Measurements from ENCODE around the gene RIMBP2.

Gene RIMBP2

GRCh38 chr12:130655881-130656280, 60.2 kb downstream of the RIMBP2 start:
- H4K8ac ChIP-seq (ENCODE audit: low read depth, low read length): no peak overlapping the region
- peak overlapping the region; percentile 66 for H2AK5ac ChIP-seq (ENCODE audit: low read depth, low read length)
- H3K9ac ChIP-seq (ENCODE audit: low read depth, low read length, poor library complexity): no peak overlapping the region
- H3K4ac ChIP-seq (ENCODE audit: low read length): no peak overlapping the region
- H2BK15ac ChIP-seq (ENCODE audit: low read length): no peak overlapping the region
- no peak overlapping the region for H3K14ac ChIP-seq (ENCODE audit: low read length)
- H2BK5ac ChIP-seq (ENCODE audit: low read length): no peak overlapping the region
- peaks cover 0 to 12% of the 10 kb centered on the region in 2 donors for H3K4me1 ChIP-seq (ENCODE audit: control insufficient read depth in 2 of 2, insufficient read depth in 1 of 2, low read depth in 1 of 2, low read length in 2 of 2)
- H3K4me3 ChIP-seq (ENCODE audit: low read length in 2 of 2): no peak overlapping the region
- no peak overlapping the region for H3K27ac ChIP-seq (replicated peaks; ENCODE audit: low read length)
- no peaks in the 10 kb centered on the region for H3K36me3 ChIP-seq (replicated peaks in 1 of 2; ENCODE audit: control insufficient read depth in 2 of 2, insufficient read depth in 2 of 2, low read length in 2 of 2)
- peak overlapping the region; percentile 42 for H4K91ac ChIP-seq (ENCODE audit: low read depth, low read length, poor library complexity)
- no peaks in the 10 kb centered on the region for H3K9me3 ChIP-seq (replicated peaks in 1 of 2; ENCODE audit: control insufficient read depth in 2 of 2, insufficient read depth in 1 of 2, low read depth in 1 of 2, low read length in 2 of 2)
- H2BK12ac ChIP-seq (ENCODE audit: low read length): no peak overlapping the region
- H2BK120ac ChIP-seq (ENCODE audit: low read depth, low read length): no peak overlapping the region
- DNase-seq (ENCODE audit: low spot score): no peak
- no peak overlapping the region for H3K23ac ChIP-seq (ENCODE audit: low read depth, low read length, poor library complexity)
- no peak overlapping the region for H2AFZ ChIP-seq (ENCODE audit: low read length)
- no peaks in the 10 kb centered on the region for H3K27me3 ChIP-seq (ENCODE audit: control insufficient read depth in 3 of 3, insufficient read depth in 3 of 3, low read depth in 1 of 3, low read length in 3 of 3)
- WGBS, 2 donors (ENCODE audit: extremely low coverage in 2 of 2, insufficient read length in 2 of 2, insufficient replicate concordance in 1 of 2): no CpG with 5 or more reads among the region's 9 CpGs
- no peak overlapping the region for H3K4me2 ChIP-seq (ENCODE audit: insufficient read depth, low read length, poor library complexity, severe bottlenecking)
- no peaks in the 10 kb centered on the region for H3K79me1 ChIP-seq (ENCODE audit: low read depth, low read length)
- H3K18ac ChIP-seq (ENCODE audit: low read length): peak overlapping the region; percentile 4

DNA sequence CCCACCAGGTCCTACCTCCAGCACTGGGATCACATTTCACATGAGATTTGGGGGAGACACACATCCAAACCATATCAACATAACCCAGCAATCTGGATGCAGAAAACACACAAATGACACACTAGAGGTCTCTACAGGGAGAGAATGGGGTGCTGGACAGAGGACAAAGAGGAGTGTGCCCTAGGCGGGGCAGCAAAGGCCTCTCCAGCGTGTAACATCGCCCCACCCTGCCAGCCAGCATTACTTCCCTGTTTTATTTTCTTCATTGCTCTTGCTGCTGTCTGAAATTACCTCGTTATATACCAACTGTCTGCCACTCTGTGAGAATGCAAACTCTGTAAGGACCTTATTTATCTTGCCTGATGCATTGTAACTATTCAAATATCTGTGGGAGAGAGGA, 61.1 kb downstream of the RIMBP2 start:
- Histone ChIP-seq H4K91ac (ENCODE audit: low read depth, low read length, poor library complexity) (no peak overlapping the region), H2BK5ac (ENCODE audit: low read length) (no peak overlapping the region), H3K36me3 (replicated peaks in 1 of 2; ENCODE audit: control insufficient read depth in 2 of 2, insufficient read depth in 2 of 2, low read length in 2 of 2) (no peaks in the 10 kb centered on the region), H3K79me1 (ENCODE audit: low read depth, low read length) (no peaks in the 10 kb centered on the region), H3K4ac (ENCODE audit: low read length) (no peak overlapping the region), H2AK5ac (ENCODE audit: low read depth, low read length) (no peak overlapping the region), H2BK120ac (ENCODE audit: low read depth, low read length) (no peak overlapping the region), H4K8ac (ENCODE audit: low read depth, low read length) (no peak overlapping the region), H3K14ac (ENCODE audit: low read length) (no peak overlapping the region), H2BK15ac (ENCODE audit: low read length) (no peak overlapping the region), H3K27me3 (ENCODE audit: control insufficient read depth in 3 of 3, insufficient read depth in 3 of 3, low read depth in 1 of 3, low read length in 3 of 3) (peaks cover 0 to 4% (median 0%) of the 10 kb centered on the region in 3 experiments), H3K27ac (replicated peaks; ENCODE audit: low read length) (no peak overlapping the region), H2BK12ac (ENCODE audit: low read length) (no peak overlapping the region), H3K18ac (ENCODE audit: low read length) (no peak overlapping the region), H3K4me2 (ENCODE audit: insufficient read depth, low read length, poor library complexity, severe bottlenecking) (no peak overlapping the region), H3K4me3 (ENCODE audit: low read length in 2 of 2) (no peak overlapping the region), H3K9ac (ENCODE audit: low read depth, low read length, poor library complexity) (no peak overlapping the region), H2AFZ (ENCODE audit: low read length) (no peak overlapping the region), H3K23ac (ENCODE audit: low read depth, low read length, poor library complexity) (no peak overlapping the region), H3K4me1 (ENCODE audit: control insufficient read depth in 2 of 2, insufficient read depth in 1 of 2, low read depth in 1 of 2, low read length in 2 of 2) (peaks cover 0 to 15% of the 10 kb centered on the region in 2 donors), H3K9me3 (replicated peaks in 1 of 2; ENCODE audit: control insufficient read depth in 2 of 2, insufficient read depth in 1 of 2, low read depth in 1 of 2, low read length in 2 of 2) (no peaks in the 10 kb centered on the region)
- no peak for DNase-seq (ENCODE audit: low spot score)
- no CpG with 5 or more reads among the region's 4 CpGs for WGBS, 2 donors (ENCODE audit: extremely low coverage in 2 of 2, insufficient read length in 2 of 2, insufficient replicate concordance in 1 of 2)

DNA sequence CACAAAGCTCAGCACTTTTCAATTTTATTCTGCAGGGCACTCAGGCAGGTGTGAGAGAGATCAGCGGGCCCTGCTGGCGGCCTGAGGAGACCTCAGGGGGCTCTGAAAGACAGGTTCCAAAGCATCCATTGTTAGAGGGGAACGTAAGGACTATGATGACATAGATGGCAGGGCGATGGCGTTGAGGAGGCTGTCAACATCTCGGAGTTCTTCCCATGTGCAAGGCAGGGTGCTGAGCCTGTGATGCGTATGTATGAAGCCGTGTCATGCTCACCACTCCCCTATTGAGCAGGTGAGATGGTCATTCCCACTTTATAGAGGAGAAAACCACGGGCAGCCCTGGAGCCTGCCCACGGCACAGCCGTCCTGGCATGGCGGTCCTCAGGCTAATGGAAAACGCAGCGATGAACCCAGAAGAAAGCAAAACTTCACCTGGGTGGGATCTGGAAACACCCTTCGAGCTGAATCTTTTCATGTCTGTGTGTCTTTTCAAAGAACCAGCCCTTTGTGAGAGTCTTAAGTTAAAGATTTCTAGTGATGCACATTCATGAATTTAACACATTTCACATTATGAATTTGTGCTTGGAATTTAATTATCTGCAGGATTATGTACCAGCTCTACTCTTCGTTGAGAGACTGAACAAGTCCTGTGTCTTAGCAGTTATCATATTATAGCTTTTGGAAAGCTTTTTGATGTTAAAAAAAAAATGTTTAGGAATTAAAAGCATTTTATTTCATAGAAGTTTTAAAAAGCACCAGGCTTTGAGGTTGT, 64.7 kb downstream of the RIMBP2 start:
- Histone ChIP-seq H3K4me1 (ENCODE audit: control insufficient read depth in 2 of 2, insufficient read depth in 1 of 2, low read depth in 1 of 2, low read length in 2 of 2) (peaks cover 0 to 10% of the 10 kb centered on the region in 2 donors), H3K27ac (replicated peaks; ENCODE audit: low read length) (no peak overlapping the region), H2BK15ac (ENCODE audit: low read length) (no peak overlapping the region), H2BK120ac (ENCODE audit: low read depth, low read length) (no peak overlapping the region), H3K4ac (ENCODE audit: low read length) (no peak overlapping the region), H3K79me1 (ENCODE audit: low read depth, low read length) (no peaks in the 10 kb centered on the region), H3K9ac (ENCODE audit: low read depth, low read length, poor library complexity) (no peak overlapping the region), H3K18ac (ENCODE audit: low read length) (peak overlapping the region; percentile 32), H3K23ac (ENCODE audit: low read depth, low read length, poor library complexity) (no peak overlapping the region), H4K91ac (ENCODE audit: low read depth, low read length, poor library complexity) (no peak overlapping the region), H3K36me3 (replicated peaks in 1 of 2; ENCODE audit: control insufficient read depth in 2 of 2, insufficient read depth in 2 of 2, low read length in 2 of 2) (no peaks in the 10 kb centered on the region), H3K4me3 (ENCODE audit: low read length in 2 of 2) (no peak overlapping the region), H3K9me3 (replicated peaks in 1 of 2; ENCODE audit: control insufficient read depth in 2 of 2, insufficient read depth in 1 of 2, low read depth in 1 of 2, low read length in 2 of 2) (peaks cover 0 to 2% of the 10 kb centered on the region in 2 donors), H4K8ac (ENCODE audit: low read depth, low read length) (no peak overlapping the region), H3K14ac (ENCODE audit: low read length) (peak overlapping the region; percentile 1), H2AK5ac (ENCODE audit: low read depth, low read length) (no peak overlapping the region), H3K27me3 (ENCODE audit: control insufficient read depth in 3 of 3, insufficient read depth in 3 of 3, low read depth in 1 of 3, low read length in 3 of 3) (peaks cover 0 to 4% (median 0%) of the 10 kb centered on the region in 3 experiments), H2BK5ac (ENCODE audit: low read length) (no peak overlapping the region), H2BK12ac (ENCODE audit: low read length) (no peak overlapping the region), H2AFZ (ENCODE audit: low read length) (no peak overlapping the region), H3K4me2 (ENCODE audit: insufficient read depth, low read length, poor library complexity, severe bottlenecking) (no peak overlapping the region)
- no peak for DNase-seq (ENCODE audit: low spot score)
- no CpG with 5 or more reads among the region's 16 CpGs for WGBS, 2 donors (ENCODE audit: extremely low coverage in 2 of 2, insufficient read length in 2 of 2, insufficient replicate concordance in 1 of 2)

GRCh38 chr12:130650131-130650530, 66.0 kb downstream of the RIMBP2 start:
- H3K9ac ChIP-seq (ENCODE audit: low read depth, low read length, poor library complexity): no peak overlapping the region
- H3K27ac ChIP-seq (replicated peaks; ENCODE audit: low read length): no peak overlapping the region
- H3K9me3 ChIP-seq (replicated peaks in 1 of 2; ENCODE audit: control insufficient read depth in 2 of 2, insufficient read depth in 1 of 2, low read depth in 1 of 2, low read length in 2 of 2): peaks cover 0 to 2% of the 10 kb centered on the region in 2 donors
- no peaks in the 10 kb centered on the region for H3K79me1 ChIP-seq (ENCODE audit: low read depth, low read length)
- H4K91ac ChIP-seq (ENCODE audit: low read depth, low read length, poor library complexity): no peak overlapping the region
- no peak overlapping the region for H3K4ac ChIP-seq (ENCODE audit: low read length)
- H2BK120ac ChIP-seq (ENCODE audit: low read depth, low read length): no peak overlapping the region
- peak overlapping the region; percentile 28 for H3K23ac ChIP-seq (ENCODE audit: low read depth, low read length, poor library complexity)
- no peak overlapping the region for H3K14ac ChIP-seq (ENCODE audit: low read length)
- H2AK5ac ChIP-seq (ENCODE audit: low read depth, low read length): peak overlapping the region; percentile 78
- no peak overlapping the region for H2BK5ac ChIP-seq (ENCODE audit: low read length)
- no CpG with 5 or more reads among the region's 9 CpGs for WGBS, 2 donors (ENCODE audit: extremely low coverage in 2 of 2, insufficient read length in 2 of 2, insufficient replicate concordance in 1 of 2)
- H4K8ac ChIP-seq (ENCODE audit: low read depth, low read length): no peak overlapping the region
- no peaks in the 10 kb centered on the region for H3K36me3 ChIP-seq (replicated peaks in 1 of 2; ENCODE audit: control insufficient read depth in 2 of 2, insufficient read depth in 2 of 2, low read length in 2 of 2)
- peak overlapping the region; percentile 29 for H2AFZ ChIP-seq (ENCODE audit: low read length)
- peaks cover 0 to 10% of the 10 kb centered on the region in 2 donors for H3K4me1 ChIP-seq (ENCODE audit: control insufficient read depth in 2 of 2, insufficient read depth in 1 of 2, low read depth in 1 of 2, low read length in 2 of 2)
- no peak for DNase-seq (ENCODE audit: low spot score)
- peaks cover 0 to 4% (median 0%) of the 10 kb centered on the region in 3 experiments for H3K27me3 ChIP-seq (ENCODE audit: control insufficient read depth in 3 of 3, insufficient read depth in 3 of 3, low read depth in 1 of 3, low read length in 3 of 3)
- H3K4me2 ChIP-seq (ENCODE audit: insufficient read depth, low read length, poor library complexity, severe bottlenecking): no peak overlapping the region
- H2BK12ac ChIP-seq (ENCODE audit: low read length): no peak overlapping the region
- H2BK15ac ChIP-seq (ENCODE audit: low read length): no peak overlapping the region
- peak overlapping the region; percentile 87 for H3K18ac ChIP-seq (ENCODE audit: low read length)
- H3K4me3 ChIP-seq (ENCODE audit: low read length in 2 of 2): no peak overlapping the region

Data from neuronal stem cell (in vitro differentiated cells).